ENCODE measurements around the gene ABI2.
A peak's percentile ranks its signal among the peaks of the same experiment; 100 is the strongest.

ABI2 gene

GRCh38 chr2:203484266-203485112 is 156.3 kb downstream of the ABI2 start:
- H3K4me3 ChIP-seq (replicated peaks; ENCODE audit: low read depth, low read length) = no peak overlapping the region
- no peak for DNase-seq (ENCODE audit: extremely low read depth, low read depth)
- peak; percentile 50 for TF ChIP-seq CTCF (IDR thresholded peaks at IDR 0.05; ENCODE audit: low read depth, low read length, missing control alignments)

- DNase-seq (ENCODE audit: extremely low read depth, low read depth) = no peak
- TF ChIP-seq CTCF (IDR thresholded peaks at IDR 0.05; ENCODE audit: low read depth, low read length, missing control alignments) = no peak
- no peak overlapping the region for H3K4me3 ChIP-seq (replicated peaks; ENCODE audit: low read depth, low read length)
These were observed 161.3 kb downstream of the ABI2 start for GRCh38 chr2:203489531-203489930.

- DNase-seq (ENCODE audit: extremely low read depth, low read depth) = no peak
- no peak for TF ChIP-seq CTCF (IDR thresholded peaks at IDR 0.05; ENCODE audit: low read depth, low read length, missing control alignments)
- H3K4me3 ChIP-seq (replicated peaks; ENCODE audit: low read depth, low read length) = no peak overlapping the region
These were observed 162.2 kb downstream of the ABI2 start for GRCh38 chr2:203490391-203490790.

GRCh38 chr2:203492965-203493364 is 164.8 kb downstream of the ABI2 start:
- TF ChIP-seq CTCF (IDR thresholded peaks at IDR 0.05; ENCODE audit: low read depth, low read length, missing control alignments) = no peak
- no peak for DNase-seq (ENCODE audit: extremely low read depth, low read depth)
- no peak overlapping the region for H3K4me3 ChIP-seq (replicated peaks; ENCODE audit: low read depth, low read length)
